Ishikawa (cell line): ENCODE data around the gene TARDBP.

ENCODE experiments used
- CEBPB ChIP-seq: IDR thresholded peaks from 2 replicates; pipeline ENCODE4 v1.6.1; 2012
- CREB1 ChIP-seq: IDR thresholded peaks from 2 replicates; pipeline ENCODE4 v1.6.1; 2012; ENCODE audit warnings: low read depth
- EGR1 ChIP-seq: IDR thresholded peaks from 2 replicates; pipeline ENCODE4 v1.6.1; 2012
- EP300 ChIP-seq: IDR thresholded peaks from 2 replicates; pipeline ENCODE4 v1.6.1; 2012; ENCODE audit warnings: borderline replicate concordance
- FOXM1 ChIP-seq: IDR thresholded peaks from 2 replicates; pipeline ENCODE4 v1.6.1; 2012; ENCODE audit warnings: low read depth, borderline replicate concordance
- NFIC ChIP-seq: IDR thresholded peaks from 2 replicates; pipeline ENCODE4 v1.6.1; 2012
- RAD21 ChIP-seq: IDR thresholded peaks from 2 replicates; pipeline ENCODE4 v1.6.1; 2012; ENCODE audit warnings: low read depth
- TAF1 ChIP-seq: IDR thresholded peaks from 2 replicates; pipeline ENCODE4 v1.6.1; 2012; ENCODE audit warnings: low read depth, mild to moderate bottlenecking
- TCF12 ChIP-seq: IDR thresholded peaks from 2 replicates; pipeline ENCODE4 v1.6.1; 2012; ENCODE audit warnings: low read depth
- TEAD4 ChIP-seq: IDR thresholded peaks from 2 replicates; pipeline ENCODE4 v1.6.1; 2012
- YY1 ChIP-seq: IDR thresholded peaks from 2 replicates; pipeline ENCODE4 v1.6.1; 2012; ENCODE audit warnings: low read depth
- ZBTB7A ChIP-seq: IDR thresholded peaks from 2 replicates; pipeline ENCODE4 v1.6.1; 2012; ENCODE audit warnings: low read depth
- TF ChIP-seq, protein P1 (sequence below): IDR thresholded peaks from 2 replicates; pipeline ENCODE4 v1.6.1; 2012
- TF ChIP-seq, protein P2 (sequence below): IDR thresholded peaks from 2 replicates; pipeline ENCODE4 v1.6.1; 2012
- TF ChIP-seq, protein P3 (sequence below): IDR thresholded peaks from 2 replicates; pipeline ENCODE4 v1.6.1; 2012; ENCODE audit warnings: low read depth, mild to moderate bottlenecking

Gene TARDBP

DNA sequence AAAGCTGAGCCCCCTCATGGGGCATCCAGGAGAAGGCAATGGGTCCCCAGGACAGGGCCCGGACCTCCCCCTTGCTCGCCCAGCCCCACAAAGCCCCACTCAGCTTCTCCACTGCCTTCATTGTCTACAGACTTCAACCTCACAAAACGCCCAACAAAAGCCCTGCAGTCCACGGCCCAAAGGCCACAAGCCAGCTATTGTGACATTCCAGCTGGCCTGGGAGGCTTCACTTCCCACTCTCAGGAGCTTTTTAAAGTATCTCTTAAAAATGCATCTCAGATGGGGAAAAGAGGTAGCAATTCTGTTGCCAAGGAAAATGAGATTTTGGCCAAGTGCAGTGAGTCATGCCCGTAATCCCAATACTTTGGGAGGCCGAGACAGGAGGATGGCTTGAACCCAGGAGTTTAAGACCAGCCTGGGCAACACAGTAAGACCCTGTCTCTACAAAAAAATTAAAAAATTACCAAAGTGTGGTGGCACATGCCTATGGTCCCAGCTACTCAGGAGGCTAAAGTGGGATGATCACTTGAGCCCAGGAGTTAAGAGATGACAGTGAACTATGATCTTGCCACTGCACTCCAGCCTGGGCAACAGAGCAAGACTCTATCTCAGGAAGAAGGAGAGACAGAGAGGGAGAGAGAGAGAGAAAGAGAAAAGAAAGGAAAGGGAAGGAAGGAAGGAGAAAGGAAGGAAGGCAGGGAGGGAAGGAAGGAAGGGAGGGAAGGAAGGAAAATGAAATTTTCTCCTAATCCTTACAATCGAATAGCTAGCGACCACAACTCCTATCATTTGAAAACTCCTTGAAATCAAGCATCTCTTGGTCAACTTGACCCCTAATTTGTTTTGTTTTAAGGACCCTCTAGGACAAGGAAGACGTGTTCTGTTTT, 31.4 kb upstream of the TARDBP start:
- no peak for TF ChIP-seq YY1
- TF ChIP-seq, protein P1, sequence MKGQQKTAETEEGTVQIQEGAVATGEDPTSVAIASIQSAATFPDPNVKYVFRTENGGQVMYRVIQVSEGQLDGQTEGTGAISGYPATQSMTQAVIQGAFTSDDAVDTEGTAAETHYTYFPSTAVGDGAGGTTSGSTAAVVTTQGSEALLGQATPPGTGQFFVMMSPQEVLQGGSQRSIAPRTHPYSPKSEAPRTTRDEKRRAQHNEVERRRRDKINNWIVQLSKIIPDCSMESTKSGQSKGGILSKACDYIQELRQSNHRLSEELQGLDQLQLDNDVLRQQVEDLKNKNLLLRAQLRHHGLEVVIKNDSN, result no peak
- no peak for TF ChIP-seq NFIC
- no peak for TF ChIP-seq TAF1
- TF ChIP-seq CREB1, result no peak
- no peak for TF ChIP-seq EGR1
- no peak for TF ChIP-seq TCF12
- TF ChIP-seq ZBTB7A, result no peak
- TF ChIP-seq, protein P2, sequence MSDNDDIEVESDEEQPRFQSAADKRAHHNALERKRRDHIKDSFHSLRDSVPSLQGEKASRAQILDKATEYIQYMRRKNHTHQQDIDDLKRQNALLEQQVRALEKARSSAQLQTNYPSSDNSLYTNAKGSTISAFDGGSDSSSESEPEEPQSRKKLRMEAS, result no peak
- TF ChIP-seq FOXM1, result no peak

DNA sequence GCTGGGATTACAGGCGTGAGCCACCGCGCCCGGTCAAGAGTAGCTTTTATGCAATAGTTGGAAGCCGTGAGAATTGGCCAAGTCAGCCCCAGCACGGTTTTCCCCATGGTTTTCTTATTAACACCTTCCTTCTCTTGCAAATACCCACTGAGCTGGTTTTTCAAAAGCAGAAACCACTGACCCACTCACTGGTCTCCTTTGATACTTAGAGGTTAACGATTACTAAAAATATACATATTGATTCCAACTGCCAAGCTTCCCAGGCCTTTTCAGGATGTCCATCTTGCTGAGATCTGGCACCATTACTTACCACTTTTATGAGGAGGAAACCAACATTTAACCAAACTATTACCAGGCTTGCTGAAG, 25.9 kb upstream of the TARDBP start:
- TF ChIP-seq CEBPB, result no peak
- TF ChIP-seq FOXM1, result no peak
- no peak for TF ChIP-seq RAD21
- no peak for TF ChIP-seq YY1
- TF ChIP-seq TAF1, result no peak
- no peak for TF ChIP-seq EGR1
- TF ChIP-seq, protein P2, result no peak
- no peak for TF ChIP-seq CREB1
- no peak for TF ChIP-seq TCF12
- TF ChIP-seq, protein P3, sequence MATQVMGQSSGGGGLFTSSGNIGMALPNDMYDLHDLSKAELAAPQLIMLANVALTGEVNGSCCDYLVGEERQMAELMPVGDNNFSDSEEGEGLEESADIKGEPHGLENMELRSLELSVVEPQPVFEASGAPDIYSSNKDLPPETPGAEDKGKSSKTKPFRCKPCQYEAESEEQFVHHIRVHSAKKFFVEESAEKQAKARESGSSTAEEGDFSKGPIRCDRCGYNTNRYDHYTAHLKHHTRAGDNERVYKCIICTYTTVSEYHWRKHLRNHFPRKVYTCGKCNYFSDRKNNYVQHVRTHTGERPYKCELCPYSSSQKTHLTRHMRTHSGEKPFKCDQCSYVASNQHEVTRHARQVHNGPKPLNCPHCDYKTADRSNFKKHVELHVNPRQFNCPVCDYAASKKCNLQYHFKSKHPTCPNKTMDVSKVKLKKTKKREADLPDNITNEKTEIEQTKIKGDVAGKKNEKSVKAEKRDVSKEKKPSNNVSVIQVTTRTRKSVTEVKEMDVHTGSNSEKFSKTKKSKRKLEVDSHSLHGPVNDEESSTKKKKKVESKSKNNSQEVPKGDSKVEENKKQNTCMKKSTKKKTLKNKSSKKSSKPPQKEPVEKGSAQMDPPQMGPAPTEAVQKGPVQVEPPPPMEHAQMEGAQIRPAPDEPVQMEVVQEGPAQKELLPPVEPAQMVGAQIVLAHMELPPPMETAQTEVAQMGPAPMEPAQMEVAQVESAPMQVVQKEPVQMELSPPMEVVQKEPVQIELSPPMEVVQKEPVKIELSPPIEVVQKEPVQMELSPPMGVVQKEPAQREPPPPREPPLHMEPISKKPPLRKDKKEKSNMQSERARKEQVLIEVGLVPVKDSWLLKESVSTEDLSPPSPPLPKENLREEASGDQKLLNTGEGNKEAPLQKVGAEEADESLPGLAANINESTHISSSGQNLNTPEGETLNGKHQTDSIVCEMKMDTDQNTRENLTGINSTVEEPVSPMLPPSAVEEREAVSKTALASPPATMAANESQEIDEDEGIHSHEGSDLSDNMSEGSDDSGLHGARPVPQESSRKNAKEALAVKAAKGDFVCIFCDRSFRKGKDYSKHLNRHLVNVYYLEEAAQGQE, result no peak
- TF ChIP-seq, protein P1, result no peak
- TF ChIP-seq TEAD4, result no peak
- TF ChIP-seq NFIC, result no peak
- TF ChIP-seq EP300, result no peak
- no peak for TF ChIP-seq ZBTB7A

DNA sequence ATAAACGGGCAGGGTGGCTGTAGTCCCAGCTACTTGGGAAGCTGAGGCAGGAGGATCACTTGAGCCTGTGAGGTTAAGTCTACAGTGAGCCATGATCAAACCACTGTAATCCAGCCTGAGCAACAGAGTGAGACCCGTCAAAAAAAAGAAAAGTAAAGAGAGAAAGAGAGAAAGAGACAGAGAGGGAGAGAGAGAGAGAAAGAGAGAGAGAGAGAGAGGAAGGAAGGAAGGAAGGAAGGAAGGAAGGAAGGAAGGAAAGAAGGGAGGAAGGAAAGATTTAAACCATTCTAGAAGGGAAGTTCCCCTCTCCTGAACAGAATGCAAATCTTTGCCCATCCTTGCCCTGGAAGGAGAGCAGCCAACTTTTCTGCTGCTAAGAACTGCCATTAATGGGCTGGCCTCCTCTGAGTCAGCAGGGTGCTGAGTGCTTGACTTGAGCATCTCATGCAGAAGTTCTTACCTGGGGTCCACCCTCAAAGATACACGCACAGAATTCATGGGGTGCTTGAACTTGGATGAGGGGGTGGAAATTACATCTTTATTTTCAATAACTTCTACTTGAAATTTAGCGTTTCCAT, 24.5 kb upstream of the TARDBP start:
- TF ChIP-seq, protein P3, result no peak
- no peak for TF ChIP-seq TEAD4
- TF ChIP-seq YY1, result no peak
- TF ChIP-seq FOXM1, result no peak
- no peak for TF ChIP-seq EP300
- no peak for TF ChIP-seq TAF1
- TF ChIP-seq, protein P1, result no peak
- no peak for TF ChIP-seq CEBPB
- no peak for TF ChIP-seq ZBTB7A
- TF ChIP-seq, protein P2, result no peak
- TF ChIP-seq EGR1, result no peak
- no peak for TF ChIP-seq RAD21
- TF ChIP-seq CREB1, result no peak
- no peak for TF ChIP-seq NFIC
- TF ChIP-seq TCF12, result no peak

DNA sequence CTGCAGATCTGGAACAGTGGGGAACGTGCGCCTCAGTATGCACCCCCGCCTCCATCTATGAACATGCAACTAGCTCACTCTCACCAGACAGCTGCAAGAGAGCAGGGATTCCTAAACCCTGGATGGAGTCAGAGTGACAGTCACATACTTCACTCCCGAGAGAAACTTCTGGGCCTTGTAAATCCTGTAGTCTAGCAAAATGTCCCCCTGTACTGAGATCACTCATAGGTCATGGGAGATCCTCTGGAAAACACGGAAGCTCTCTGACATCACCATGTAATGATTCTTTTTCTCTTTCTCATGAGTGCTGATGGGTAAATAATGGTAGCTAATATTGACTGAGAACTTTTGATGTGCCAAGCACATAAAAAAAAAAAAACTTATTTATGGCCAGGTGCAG, 23.4 kb upstream of the TARDBP start:
- TF ChIP-seq TEAD4, result no peak
- TF ChIP-seq ZBTB7A, result no peak
- TF ChIP-seq TAF1, result no peak
- TF ChIP-seq, protein P3, result no peak
- TF ChIP-seq EGR1, result no peak
- TF ChIP-seq RAD21, result no peak
- no peak for TF ChIP-seq NFIC
- no peak for TF ChIP-seq EP300
- no peak for TF ChIP-seq YY1
- TF ChIP-seq TCF12, result no peak
